ENCODE measurements around the gene FAS. TPM values are rescaled to one million over a fixed set of nuclear protein-coding genes. Genes with fewer than 3 reads are reported as not detected.

FAS gene
- polyA plus RNA-seq, 3 donors: 27.3 to 28.9 (median 27.9) TPM

GRCh38 chr10:88981435-88981834 lies 9.2 kb upstream of the FAS start:
- H3K9me3 ChIP-seq (replicated peaks in 1 of 2; ENCODE audit: control insufficient read depth in 1 of 2, insufficient read depth in 1 of 2, low read length in 2 of 2): no peaks in the 10 kb centered on the region
- no peak overlapping the region for H3K4me3 ChIP-seq (replicated peaks in 1 of 3; ENCODE audit: low read depth in 2 of 3, low read length in 3 of 3)
- H3K27me3 Mint-ChIP-seq (ENCODE audit: low read depth in 3 of 3): peaks cover 0 to 5% (median 1%) of the 10 kb centered on the region in 3 donors
- H3K4me2 ChIP-seq (replicated peaks; ENCODE audit: extremely low read depth, low read length, poor library complexity, severe bottlenecking): no peak overlapping the region
- H2AFZ ChIP-seq (ENCODE audit: insufficient read depth, low read depth, low read length, poor library complexity, severe bottlenecking): no peak overlapping the region
- no peaks in the 10 kb centered on the region for H3K36me3 ChIP-seq (replicated peaks in 1 of 2; ENCODE audit: control insufficient read depth in 1 of 2, insufficient read depth in 2 of 2, low read length in 2 of 2)
- no peak overlapping the region for H3K9ac ChIP-seq (ENCODE audit: insufficient read depth, low read length, poor library complexity, severe bottlenecking)
- peaks cover 0 to 3% of the 10 kb centered on the region in 2 donors for H3K4me1 ChIP-seq (ENCODE audit: control insufficient read depth in 1 of 2, insufficient read depth in 2 of 2, low read length in 2 of 2)
- H3K36me3 Mint-ChIP-seq: peaks cover 7 to 11% of the 10 kb centered on the region in 2 donors
- H3K4me3 Mint-ChIP-seq: no peak overlapping the region
- no peak overlapping the region for H3K27ac ChIP-seq (ENCODE audit: low read depth in 1 of 2, low read length in 2 of 2)
- no peak for TF ChIP-seq CTCF (IDR thresholded peaks at IDR 0.05)
- H4K20me1 ChIP-seq (ENCODE audit: insufficient read depth, low read length): no peaks in the 10 kb centered on the region
- no peak for DNase-seq
- no peak overlapping the region for H3K27ac Mint-ChIP-seq
- 96% methylated on average over 4 of the region's 5 CpGs for WGBS (ENCODE audit: insufficient coverage)
- no peaks in the 10 kb centered on the region for H3K27me3 ChIP-seq (ENCODE audit: control insufficient read depth in 2 of 2, insufficient read depth in 2 of 2, low read length in 2 of 2)
- no peaks in the 10 kb centered on the region for H3K79me2 ChIP-seq (ENCODE audit: insufficient read depth, low read length)
- peaks cover 1 to 3% (median 1%) of the 10 kb centered on the region in 7 donors for H3K9me3 Mint-ChIP-seq
- H3K4me1 Mint-ChIP-seq: peaks cover 11% of the 10 kb centered on the region
- intact Hi-C loops (cut with micrococcal nuclease): no loop called here

GRCh38 chr10:88982366-88982765 lies 8.2 kb upstream of the FAS start:
- H3K79me2 ChIP-seq (ENCODE audit: insufficient read depth, low read length): no peaks in the 10 kb centered on the region
- WGBS (ENCODE audit: insufficient coverage): 85% methylated on average over 2 of the region's 2 CpGs
- H3K9me3 ChIP-seq (replicated peaks in 1 of 2; ENCODE audit: control insufficient read depth in 1 of 2, insufficient read depth in 1 of 2, low read length in 2 of 2): no peaks in the 10 kb centered on the region
- no peak for TF ChIP-seq CTCF (IDR thresholded peaks at IDR 0.05)
- no peak overlapping the region for H3K9ac ChIP-seq (ENCODE audit: insufficient read depth, low read length, poor library complexity, severe bottlenecking)
- H3K4me3 ChIP-seq (replicated peaks in 1 of 3; ENCODE audit: low read depth in 2 of 3, low read length in 3 of 3): no peak overlapping the region
- Mint-ChIP-seq H3K36me3 (peaks cover 9 to 11% of the 10 kb centered on the region in 2 donors), H3K4me1 (peaks cover 15% of the 10 kb centered on the region), H3K27me3 (ENCODE audit: low read depth in 3 of 3) (peaks cover 0 to 7% (median 1%) of the 10 kb centered on the region in 3 donors), H3K9me3 (peaks cover 3 to 5% (median 4%) of the 10 kb centered on the region in 7 donors), H3K27ac (no peak overlapping the region), H3K4me3 (no peak overlapping the region)
- H2AFZ ChIP-seq (ENCODE audit: insufficient read depth, low read depth, low read length, poor library complexity, severe bottlenecking): no peak overlapping the region
- H3K36me3 ChIP-seq (replicated peaks in 1 of 2; ENCODE audit: control insufficient read depth in 1 of 2, insufficient read depth in 2 of 2, low read length in 2 of 2): no peaks in the 10 kb centered on the region
- intact Hi-C loops (cut with micrococcal nuclease): no loop called here
- no peak overlapping the region for H3K4me2 ChIP-seq (replicated peaks; ENCODE audit: extremely low read depth, low read length, poor library complexity, severe bottlenecking)
- no peak for DNase-seq
- H3K27me3 ChIP-seq (ENCODE audit: control insufficient read depth in 2 of 2, insufficient read depth in 2 of 2, low read length in 2 of 2): no peaks in the 10 kb centered on the region
- peaks cover 8 to 9% of the 10 kb centered on the region in 2 donors for H3K4me1 ChIP-seq (ENCODE audit: control insufficient read depth in 1 of 2, insufficient read depth in 2 of 2, low read length in 2 of 2)
- H4K20me1 ChIP-seq (ENCODE audit: insufficient read depth, low read length): no peaks in the 10 kb centered on the region
- H3K27ac ChIP-seq (ENCODE audit: low read depth in 1 of 2, low read length in 2 of 2): no peak overlapping the region
